ENCODE measurements around the gene GPR84. TPM values are rescaled to one million over a fixed set of nuclear protein-coding genes. Genes with fewer than 3 reads are reported as not detected.
A peak's percentile ranks its signal among the peaks of the same experiment; 100 is the strongest.

The GPR84 gene
- total and polyA plus RNA-seq, 9 of the 15 experiments (the other 6 are each of a cell fraction or from before 2014, with no cell fraction given), result 0.07 to 0.18 (median 0.11) TPM; not detected in 5

- TF ChIP-seq MBD1 (CRISPR knock-in tag; IDR thresholded peaks at IDR 0.05) (no peak), FUS (optimal IDR thresholded peaks at IDR 0.05; ENCODE audit: low read depth, low read length) (no peak), SRSF3 (IDR thresholded peaks at IDR 0.05; ENCODE audit: insufficient read depth, low read length) (no peak), MCM2 (IDR thresholded peaks at IDR 0.05; ENCODE audit: low read depth) (no peak), HSF4 (CRISPR knock-in tag; IDR thresholded peaks at IDR 0.05; ENCODE audit: borderline replicate concordance) (no peak), GMEB1 (CRISPR knock-in tag; IDR thresholded peaks at IDR 0.05) (no peak), ZFP1 (CRISPR knock-in tag; IDR thresholded peaks at IDR 0.05) (no peak), HES1 (IDR thresholded peaks at IDR 0.05; ENCODE audit: low read depth) (no peak), FOXJ2 (tag; IDR thresholded peaks at IDR 0.05) (no peak), E2F3 (CRISPR knock-in tag; IDR thresholded peaks at IDR 0.05) (no peak), SRSF9 (IDR thresholded peaks at IDR 0.05; ENCODE audit: borderline replicate concordance, low read depth, low read length) (no peak), KDM4B (IDR thresholded peaks at IDR 0.05; ENCODE audit: borderline replicate concordance in 2 of 2, low read depth in 1 of 2) (no peak), TRIM28 (IDR thresholded peaks at IDR 0.05) (no peak), RBM15 (IDR thresholded peaks at IDR 0.05; ENCODE audit: insufficient read depth, low read length) (no peak), SMAD4 (CRISPR knock-in tag; conservative IDR thresholded peaks at IDR 0.05) (peak; percentile 47; the same call in 1 of the 2 replicates), SRF (CRISPR knock-in tag; IDR thresholded peaks at IDR 0.05) (no peak), RBM22 (IDR thresholded peaks at IDR 0.05; ENCODE audit: low read depth, low read length, poor library complexity, severe bottlenecking) (no peak), NR2C2 (CRISPR knock-in tag; IDR thresholded peaks at IDR 0.05) (peak; percentile 68; the same call in 1 of the 2 replicates), NR2C2 (tag; IDR thresholded peaks at IDR 0.05) (peak; percentile 59), KAT8 (IDR thresholded peaks at IDR 0.05; ENCODE audit: low read depth) (no peak), POLR2H (tag; IDR thresholded peaks at IDR 0.05; ENCODE audit: low read depth) (no peak), ZNF165 (CRISPR knock-in tag; IDR thresholded peaks at IDR 0.05; ENCODE audit: borderline replicate concordance) (no peak), SMARCC2 (IDR thresholded peaks at IDR 0.05; ENCODE audit: low read depth) (0 out of 2 replicates have a peak, but pooled peaks have one; percentile 29), HNRNPLL (IDR thresholded peaks at IDR 0.05; ENCODE audit: low read depth, low read length, poor library complexity, severe bottlenecking) (peak; percentile 62), TCF7 (IDR thresholded peaks at IDR 0.05; ENCODE audit: borderline replicate concordance) (no peak), HLTF (IDR thresholded peaks at IDR 0.05) (no peak)
Observed at GRCh38 chr12:54379398-54380201, 15.3 kb upstream of the GPR84 start (continued).

All from K562 (cell line).